H1 (cell line): ENCODE data around the gene FBLN2. TPM values are rescaled to one million over a fixed set of nuclear protein-coding genes. Genes with fewer than 3 reads are reported as not detected.

Experiments
- CTCF ChIA-PET: fragments of 300-600 bp; sonication (Branson Sonifier 250); formaldehyde crosslinking; loops from one replicate; lab custom pipeline; 2021; ENCODE audit not compliant: partially characterized antibody; lab: Charles Lee
- POLR2A ChIA-PET: fragments of 300-600 bp; sonication (Branson Sonifier 250); formaldehyde crosslinking; loops from one replicate; lab custom pipeline; 2021; ENCODE audit warnings: inconsistent platforms; ENCODE audit not compliant: partially characterized antibody; lab: Charles Lee
- DNase-seq, 2 experiments: peaks; one replicate each; pipeline versions ENCODE4 v3.0.0 to v3.0.0-alpha.2; 2010 to 2022; ENCODE audit warnings: low spot score in 2 of 2, low read depth in 1 of 2, mixed read lengths in 1 of 2
- FAIRE-seq: peaks from 2 replicates; lab custom pipeline; 2011; peaks lifted over from hg19 to GRCh38; lab: Jason Lieb, UNC
- H2AFZ ChIP-seq: 2 replicates; pipeline ENCODE4 v1.8.1; 2012; ENCODE audit warnings: low read length, inconsistent platforms
- H2AK5ac ChIP-seq: 2 replicates; pipeline ENCODE4 v1.6.1; 2013; ENCODE audit warnings: low read depth, low read length
- H2BK120ac ChIP-seq: replicated peaks from 2 replicates; pipeline ENCODE3; 2013; ENCODE audit warnings: low read depth, low read length, inconsistent platforms
- H2BK12ac ChIP-seq: 2 replicates; pipeline ENCODE4 v1.6.1; 2013; ENCODE audit warnings: low read depth, low read length
- H2BK15ac ChIP-seq: 2 replicates; pipeline ENCODE4 v1.6.1; 2013; ENCODE audit warnings: low read length
- H2BK20ac ChIP-seq: 2 replicates; pipeline ENCODE4 v1.6.1; 2013; ENCODE audit warnings: low read length
- H2BK5ac ChIP-seq: 2 replicates; pipeline ENCODE4 v1.6.1; 2013; ENCODE audit warnings: low read depth, low read length
- H3K14ac ChIP-seq: 2 replicates; pipeline ENCODE4 v1.6.1; 2013; ENCODE audit warnings: inconsistent platforms; ENCODE audit not compliant: insufficient read length
- H3K18ac ChIP-seq: 2 replicates; pipeline ENCODE4 v1.6.1; 2013; ENCODE audit warnings: low read length; ENCODE audit errors: extremely low read depth
- H3K23ac ChIP-seq: 2 replicates; pipeline ENCODE4 v1.6.1; 2013; ENCODE audit warnings: inconsistent platforms; ENCODE audit not compliant: insufficient read length
- H3K23me2 ChIP-seq: 2 replicates; pipeline ENCODE4 v1.6.1; 2013; ENCODE audit warnings: low read depth, low read length
- H3K27ac ChIP-seq: 2 replicates; pipeline ENCODE4 v1.6.1; 2011; ENCODE audit warnings: low read depth, low read length, inconsistent platforms
- H3K27me3 ChIP-seq, 4 experiments: replicated peaks in 1 of 4; 1 replicate in 1 of 4; 2 replicates in 3 of 4; pipeline versions ENCODE4 v1.6.1 to v1.8.1; 2011 to 2013; ENCODE audit warnings: low read length in 3 of 4, mild to moderate bottlenecking in 3 of 4, inconsistent platforms in 2 of 4, mixed read lengths in 2 of 4, moderate library complexity in 1 of 4; ENCODE audit not compliant: control insufficient read depth in 3 of 4, insufficient read depth in 3 of 4; ENCODE audit errors: extremely low read depth in 1 of 4
- H3K36me3 ChIP-seq, 4 experiments: 2 replicates each; pipeline versions ENCODE4 v1.6.1 to v1.8.1; 2011 to 2013; ENCODE audit warnings: mild to moderate bottlenecking in 4 of 4, low read length in 3 of 4, moderate library complexity in 2 of 4, control low read depth in 1 of 4, inconsistent platforms in 1 of 4; ENCODE audit not compliant: insufficient read depth in 4 of 4, control insufficient read depth in 2 of 4
- H3K4ac ChIP-seq: replicated peaks from 2 replicates; pipeline ENCODE3; 2013; ENCODE audit warnings: low read length, low read depth, mixed read lengths, inconsistent platforms; ENCODE audit not compliant: insufficient read length
- H3K4me1 ChIP-seq, 4 experiments: replicated peaks in 1 of 4; 1 replicate in 1 of 4; 2 replicates in 3 of 4; pipeline versions ENCODE4 v1.6.1 to v1.8.1; 2011 to 2013; ENCODE audit warnings: low read length in 3 of 4, inconsistent platforms in 2 of 4, mixed read lengths in 1 of 4; ENCODE audit not compliant: insufficient read depth in 4 of 4, control insufficient read depth in 3 of 4
- H3K4me2 ChIP-seq, 2 experiments: 2 replicates each; pipeline versions ENCODE4 v1.6.1 to v1.8.1; 2011 to 2013; ENCODE audit warnings: low read depth in 2 of 2, low read length in 2 of 2, control low read depth in 1 of 2, inconsistent platforms in 1 of 2, mild to moderate bottlenecking in 1 of 2; ENCODE audit not compliant: insufficient read depth in 1 of 2
- H3K4me3 ChIP-seq, 4 experiments: fragments of 200-600, 300-600 bp in 1 of 4; sonication (generic), shearing (Covaris generic), sonication (Bioruptor Twin) in 1 of 4; 2 replicates each; pipeline versions ENCODE4 v1.5.1 to v1.8.1; 2011 to 2016; ENCODE audit warnings: low read length in 4 of 4, low read depth in 3 of 4, control low read depth in 2 of 4, inconsistent platforms in 2 of 4, mild to moderate bottlenecking in 2 of 4, mixed read lengths in 1 of 4, moderate library complexity in 1 of 4; ENCODE audit not compliant: insufficient read depth in 2 of 4; ENCODE audit errors: extremely low read depth in 1 of 4
- H3K56ac ChIP-seq: replicated peaks from 2 replicates; pipeline ENCODE3; 2013; ENCODE audit warnings: low read depth, mild to moderate bottlenecking, mixed read lengths, low read length, inconsistent platforms; ENCODE audit not compliant: insufficient read length
- H3K79me1 ChIP-seq: 2 replicates; pipeline ENCODE4 v1.6.1; 2013; ENCODE audit warnings: low read depth, low read length, control low read depth
- H3K79me2 ChIP-seq, 2 experiments: 2 replicates each; pipeline versions ENCODE4 v1.6.1 to v1.8.1; 2012 to 2013; ENCODE audit warnings: low read length in 2 of 2, mild to moderate bottlenecking in 2 of 2, inconsistent platforms in 1 of 2; ENCODE audit not compliant: insufficient read depth in 2 of 2, control insufficient read depth in 1 of 2
- H3K9ac ChIP-seq, 4 experiments: replicated peaks in 1 of 4; 1 replicate in 1 of 4; 2 replicates in 3 of 4; pipeline versions ENCODE4 v1.6.1 to v1.8.1; 2011 to 2013; ENCODE audit warnings: low read depth in 3 of 4, low read length in 3 of 4, control low read depth in 2 of 4, mild to moderate bottlenecking in 2 of 4, moderate library complexity in 2 of 4, inconsistent platforms in 1 of 4; ENCODE audit errors: extremely low read depth in 1 of 4
- H3K9me3 ChIP-seq, 2 experiments: 2 replicates each; pipeline versions ENCODE4 v1.6.1 to v1.8.1; 2012 to 2013; ENCODE audit warnings: mild to moderate bottlenecking in 2 of 2, moderate library complexity in 2 of 2, control low read depth in 1 of 2, inconsistent platforms in 1 of 2, low read depth in 1 of 2, low read length in 1 of 2, mixed read lengths in 1 of 2; ENCODE audit not compliant: insufficient read depth in 2 of 2
- H4K20me1 ChIP-seq, 2 experiments: replicated peaks in 1 of 2; 2 replicates each; pipeline versions ENCODE3 to v1.8.1; 2011 to 2013; ENCODE audit warnings: inconsistent platforms in 2 of 2, low read length in 2 of 2, mild to moderate bottlenecking in 1 of 2; ENCODE audit not compliant: insufficient read depth in 2 of 2, control insufficient read depth in 1 of 2
- H4K5ac ChIP-seq: 2 replicates; pipeline ENCODE4 v1.6.1; 2013; ENCODE audit warnings: low read length, low read depth, mixed read lengths, inconsistent platforms; ENCODE audit not compliant: insufficient read length
- H4K8ac ChIP-seq: 2 replicates; pipeline ENCODE4 v1.8.0; 2013; ENCODE audit warnings: mild to moderate bottlenecking, moderate library complexity, low read length, inconsistent platforms; ENCODE audit not compliant: insufficient read depth; ENCODE audit errors: extremely low read depth
- H4K91ac ChIP-seq: replicated peaks from 2 replicates; pipeline ENCODE3; 2013; ENCODE audit warnings: low read length, mixed read lengths, inconsistent platforms; ENCODE audit not compliant: insufficient read length
- CHD1 ChIP-seq: IDR thresholded peaks from 2 replicates; pipeline ENCODE4 v1.6.1; 2012; ENCODE audit warnings: low read depth, low read length, improper control_type of control experiment
- JUND ChIP-seq: IDR thresholded peaks from 2 replicates; pipeline ENCODE4 v1.6.1; 2011; ENCODE audit warnings: mild to moderate bottlenecking, improper control_type of control experiment, low read length
- WGBS, 2 experiments: shearing (Covaris generic) in 1 of 2; methylation state at CpG; one replicate each; pipeline versions ENCODE4 v1.1.6 to v1.1.7; 2013 to 2015; ENCODE audit warnings: low lambda C conversion rate in 2 of 2, mixed read lengths in 2 of 2, inconsistent platforms in 1 of 2, low coverage in 1 of 2, missing lambda C conversion rate in 1 of 2; ENCODE audit not compliant: insufficient replicate concordance in 2 of 2, insufficient coverage in 1 of 2, insufficient read length in 1 of 2; ENCODE audit errors: extremely low coverage in 1 of 2, missing lambda C conversion rate in 1 of 2; 5-methylcytosine and 5-hydroxymethylcytosine counted together
- polyA plus RNA-seq, 7 experiments: library from polyadenylated mRNA; depleted of rRNA in 3 of 7; stranded (reverse) in 5 of 7; unstranded in 2 of 7; fragments of >200 nt in 5 of 7; fragments of 200-250 nt in 2 of 7; gene quantifications; 1 replicate in 5 of 7; 2 replicates in 1 of 7; 4 replicates in 1 of 7; pipeline versions ENCODE4 v1.2.1 to v1.2.3, GENCODE V29; 2011 to 2013; ENCODE audit warnings: missing spikeins in 2 of 7, mixed read lengths in 2 of 7
- total RNA-seq: library from RNA; stranded (reverse); fragmentation: NEBNext Ultra II Directional; extraction: Animal tissue kit (Norgen Biotek cat#: 25700); gene quantifications from 2 replicates; pipeline ENCODE4 v1.2.1, GENCODE V29; 2021

The FBLN2 gene
- total and polyA plus RNA-seq, 2 of the 8 experiments (the other 6 are each of a cell fraction or from before 2014, with no cell fraction given) = 17.4 to 24.2 TPM

- POLR2A ChIA-PET = interaction anchor here (1.3 kb wide), 1 partner anchor 135 kb away, joined by 3 read pairs; no protein-coding TSS in a partner anchor
- H2BK120ac ChIP-seq = no peak overlapping the region
- no peaks in the 10 kb centered on the region for H3K79me1 ChIP-seq
- H3K27ac ChIP-seq = no peak overlapping the region
- H2BK15ac ChIP-seq = no peak overlapping the region
- no peak overlapping the region; the same call in 1 of the 2 replicates for H3K18ac ChIP-seq
- peaks cover 0 to 2% of the 10 kb centered on the region in 2 experiments; a peak in 1 of 4 replicates for H3K9me3 ChIP-seq
- H3K79me2 ChIP-seq = no peaks in the 10 kb centered on the region
- H2AFZ ChIP-seq = no peak overlapping the region
- no peaks in the 10 kb centered on the region for H3K36me3 ChIP-seq
- FAIRE-seq (no peak), DNase-seq (no peak)
- no peaks in the 10 kb centered on the region for H3K23me2 ChIP-seq
- H3K4me3 ChIP-seq = no peak overlapping the region
- H2BK20ac ChIP-seq = no peak overlapping the region
- H3K4me2 ChIP-seq = no peak overlapping the region
- H4K20me1 ChIP-seq = peaks cover 0 to 2% of the 10 kb centered on the region in 2 experiments
- no peak overlapping the region for H2BK5ac ChIP-seq
- H3K56ac ChIP-seq = no peak overlapping the region
- CTCF ChIA-PET = interaction anchor here (0.8 to 51.2 kb wide), 7 partner anchors 10 to 132 kb away, joined by 3 to 856 read pairs (median 4); partner anchors contain the start of gene FBLN2
- H2AK5ac ChIP-seq = no peak overlapping the region
- H3K23ac ChIP-seq = no peak overlapping the region
- H4K91ac ChIP-seq = no peak overlapping the region
- H3K27me3 ChIP-seq = no peaks in the 10 kb centered on the region; a peak in 1 of 7 replicates
- H3K14ac ChIP-seq = no peak overlapping the region
- H4K5ac ChIP-seq = no peak overlapping the region
- H3K9ac ChIP-seq = no peak overlapping the region
- 0 out of 2 replicates have a peak overlapping the region, but pooled peaks have one; percentile 19 for H4K8ac ChIP-seq
- H3K4me1 ChIP-seq = peaks cover 0 to 2% (median 0%) of the 10 kb centered on the region in 4 experiments; a peak in 1 of 7 replicates
- TF ChIP-seq JUND (no peak), CHD1 (no peak)
- no peak overlapping the region for H3K4ac ChIP-seq
- H2BK12ac ChIP-seq = no peak overlapping the region
- 84% methylated on average over 15 of the region's 18 CpGs; no CpG with 5 or more reads in 1 of the 2 experiments for WGBS, 2 experiments
Observed at GRCh38 chr3:13517253-13517977, 31.5 kb upstream of the FBLN2 start.
